HCT116 (cell line): ENCODE results near the gene ITGAD.

ENCODE experiments used
- EZH2 ChIP-seq: fragments of 200-600 bp; sonication (generic); IDR thresholded peaks from 2 replicates; pipeline ENCODE4 v1.6.1; 2017; ENCODE audit warnings: antibody characterized with exemption, mixed run types
- POLR2A ChIP-seq: IDR thresholded peaks from 2 replicates; pipeline ENCODE4 v1.7.0; 2011; ENCODE audit warnings: borderline replicate concordance; ENCODE audit not compliant: insufficient read depth, insufficient read length; ENCODE audit errors: extremely low read depth
- POLR2AphosphoS5 ChIP-seq: IDR thresholded peaks from 2 replicates; pipeline ENCODE4 v1.6.1; 2011; ENCODE audit warnings: mild to moderate bottlenecking, low read depth, low read length, moderate library complexity
- TF ChIP-seq, protein P1 (sequence below), 3 experiments: fragments of 200-600 bp in 1 of 3; sonication (generic) in 1 of 3; IDR thresholded peaks in 2 of 3; conservative IDR thresholded peaks in 1 of 3; 2 replicates each; pipeline ENCODE4 v1.5.1; 2012 to 2017; ENCODE audit warnings: low read depth in 2 of 3, low read length in 2 of 3, antibody characterized with exemption in 1 of 3, borderline replicate concordance in 1 of 3, control low read depth in 1 of 3, mild to moderate bottlenecking in 1 of 3, mixed read lengths in 1 of 3, mixed run types in 1 of 3, moderate library complexity in 1 of 3; ENCODE audit not compliant: insufficient read depth in 1 of 3

DNA sequence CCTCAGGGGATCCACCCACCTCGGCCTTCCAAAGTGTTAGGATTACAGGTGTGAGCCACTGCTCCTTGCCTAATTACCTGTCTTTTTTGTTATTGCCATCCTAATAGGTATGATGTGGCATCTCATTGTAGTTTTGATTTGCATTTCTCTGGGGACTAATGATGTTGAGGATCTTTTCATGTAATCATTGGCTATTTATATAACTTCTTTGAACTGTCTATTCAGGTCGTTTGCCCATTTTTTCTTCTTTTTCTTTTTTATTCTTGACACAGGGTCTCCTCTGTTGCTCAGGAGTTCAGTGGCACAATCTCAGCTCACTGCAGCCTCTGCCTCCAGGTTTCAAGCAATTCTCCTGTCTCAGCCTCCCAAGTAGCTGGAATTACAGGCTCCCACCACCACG, 77.5 kb downstream of the ITGAD start:
- TF ChIP-seq EZH2 (no peak), POLR2AphosphoS5 (no peak), POLR2A (no peak)
- TF ChIP-seq, protein P1, sequence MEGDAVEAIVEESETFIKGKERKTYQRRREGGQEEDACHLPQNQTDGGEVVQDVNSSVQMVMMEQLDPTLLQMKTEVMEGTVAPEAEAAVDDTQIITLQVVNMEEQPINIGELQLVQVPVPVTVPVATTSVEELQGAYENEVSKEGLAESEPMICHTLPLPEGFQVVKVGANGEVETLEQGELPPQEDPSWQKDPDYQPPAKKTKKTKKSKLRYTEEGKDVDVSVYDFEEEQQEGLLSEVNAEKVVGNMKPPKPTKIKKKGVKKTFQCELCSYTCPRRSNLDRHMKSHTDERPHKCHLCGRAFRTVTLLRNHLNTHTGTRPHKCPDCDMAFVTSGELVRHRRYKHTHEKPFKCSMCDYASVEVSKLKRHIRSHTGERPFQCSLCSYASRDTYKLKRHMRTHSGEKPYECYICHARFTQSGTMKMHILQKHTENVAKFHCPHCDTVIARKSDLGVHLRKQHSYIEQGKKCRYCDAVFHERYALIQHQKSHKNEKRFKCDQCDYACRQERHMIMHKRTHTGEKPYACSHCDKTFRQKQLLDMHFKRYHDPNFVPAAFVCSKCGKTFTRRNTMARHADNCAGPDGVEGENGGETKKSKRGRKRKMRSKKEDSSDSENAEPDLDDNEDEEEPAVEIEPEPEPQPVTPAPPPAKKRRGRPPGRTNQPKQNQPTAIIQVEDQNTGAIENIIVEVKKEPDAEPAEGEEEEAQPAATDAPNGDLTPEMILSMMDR (IDR thresholded peaks at IDR 0.05 in 2 of 3, conservative IDR thresholded peaks at IDR 0.05 in 1 of 3; ENCODE audit: borderline replicate concordance in 1 of 3, insufficient read depth in 1 of 3, low read depth in 2 of 3, low read length in 2 of 3): no peak
